GM21723 (cell line): Measurements from ENCODE around the gene SCFD2.
"Not testable (repeated sequence)": the region's sequence is repeated elsewhere in the genome, so short reads cannot be mapped to it uniquely, and the experiment has no call there.

ENCODE experiments used
- ATAC-seq: cut with Tn5 transposase; IDR thresholded peaks from one replicate; pipeline ENCODE4 v1.9.1; 2021; ENCODE audit warnings: mild to moderate bottlenecking, moderate library complexity; ENCODE audit not compliant: unreplicated experiment

Gene SCFD2

DNA sequence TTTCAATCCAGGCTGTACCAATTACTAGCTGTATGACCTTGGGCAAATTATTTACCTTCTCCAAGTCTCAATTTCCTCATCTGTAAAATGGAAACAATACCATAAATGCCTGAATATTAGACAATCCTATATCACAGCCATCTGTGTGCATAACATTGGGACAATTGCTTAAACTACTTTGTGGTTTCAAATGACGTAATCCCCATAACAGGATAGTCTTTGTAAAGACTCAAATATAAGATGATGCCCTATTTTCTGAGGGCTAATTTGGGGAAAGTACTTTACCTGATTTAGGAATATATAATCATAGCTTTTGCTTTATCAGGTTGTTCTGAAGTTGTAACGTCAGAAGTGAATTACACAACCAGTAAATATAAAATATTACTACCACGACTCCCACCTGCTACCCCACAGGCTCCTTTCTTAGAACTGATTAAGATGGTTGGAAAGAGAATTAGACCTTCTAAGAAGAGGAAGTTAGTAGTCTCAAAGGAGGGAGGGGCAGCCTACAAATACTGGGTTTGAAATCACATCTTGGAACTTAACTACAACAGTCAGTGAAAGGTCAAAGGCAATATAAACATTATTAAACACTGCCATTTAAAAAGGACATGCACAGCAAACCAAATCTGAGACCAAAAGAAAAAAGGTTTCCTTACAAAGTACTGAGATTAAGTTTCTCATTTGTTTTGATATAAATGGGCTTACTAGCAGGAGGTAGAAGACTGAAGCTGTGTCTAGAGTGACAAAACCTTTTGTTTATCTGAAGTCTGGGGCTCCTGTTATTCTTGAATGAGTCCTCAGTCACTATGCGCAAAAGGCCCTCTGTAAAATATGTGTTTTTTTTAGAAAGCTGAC, 215.0 kb downstream of the SCFD2 start:
- no peak for ATAC-seq

DNA sequence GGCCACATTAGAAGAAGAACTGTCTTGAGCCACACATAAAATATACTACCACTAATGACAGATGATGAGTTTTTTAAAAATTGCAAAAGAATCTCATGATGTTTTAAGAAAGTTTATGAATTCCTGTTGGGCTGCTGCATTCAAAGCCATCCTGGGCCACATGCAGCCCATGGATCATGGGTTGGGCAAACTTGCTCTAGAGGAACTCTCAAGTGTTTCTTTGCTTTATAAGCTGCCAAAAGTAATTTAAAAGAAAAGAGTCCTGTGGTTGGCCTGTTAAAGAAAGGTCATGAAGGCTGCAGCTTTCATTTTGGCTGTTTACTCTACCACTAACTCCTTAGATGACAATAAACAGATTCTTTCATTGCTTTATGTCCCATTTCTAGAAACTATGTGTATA, 218.2 kb downstream of the SCFD2 start:
- no peak for ATAC-seq

DNA sequence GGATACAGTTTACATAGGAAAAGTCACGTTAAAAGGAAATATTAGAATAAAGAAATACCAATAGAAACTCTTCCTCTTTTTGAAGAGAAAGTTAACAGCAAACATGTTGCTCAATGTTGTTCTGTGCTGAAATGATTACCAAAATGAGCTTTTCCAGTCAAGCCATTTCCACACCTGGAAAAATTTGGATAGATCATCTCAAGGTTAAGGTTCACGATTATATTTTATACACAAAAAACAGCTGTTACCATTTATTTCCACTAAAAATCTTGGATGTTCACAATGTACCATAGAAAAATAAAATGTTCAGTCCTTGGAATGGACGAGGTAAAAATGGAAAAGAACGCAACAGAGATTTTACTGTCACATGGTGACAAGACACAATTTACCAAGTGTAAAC, 218.7 kb downstream of the SCFD2 start:
- ATAC-seq = no peak

DNA sequence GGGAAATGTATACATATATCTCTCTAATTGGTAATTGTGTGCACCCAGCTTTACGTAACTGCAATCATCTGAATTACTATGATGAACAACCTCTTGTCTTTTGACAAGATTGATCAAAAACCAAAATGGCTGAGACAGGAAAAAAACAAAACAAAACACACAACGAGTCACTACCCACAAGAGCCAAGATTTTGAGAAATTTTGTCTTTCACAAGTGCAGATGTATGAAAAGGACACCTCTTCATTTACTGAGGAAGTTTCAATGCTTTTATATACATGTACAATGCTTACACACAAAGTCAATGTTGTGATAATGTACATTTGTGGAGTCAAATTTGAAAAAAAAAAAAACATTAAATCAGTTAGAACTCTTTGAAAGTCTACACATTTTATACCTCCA, 224.6 kb downstream of the SCFD2 start:
- no peak for ATAC-seq

DNA sequence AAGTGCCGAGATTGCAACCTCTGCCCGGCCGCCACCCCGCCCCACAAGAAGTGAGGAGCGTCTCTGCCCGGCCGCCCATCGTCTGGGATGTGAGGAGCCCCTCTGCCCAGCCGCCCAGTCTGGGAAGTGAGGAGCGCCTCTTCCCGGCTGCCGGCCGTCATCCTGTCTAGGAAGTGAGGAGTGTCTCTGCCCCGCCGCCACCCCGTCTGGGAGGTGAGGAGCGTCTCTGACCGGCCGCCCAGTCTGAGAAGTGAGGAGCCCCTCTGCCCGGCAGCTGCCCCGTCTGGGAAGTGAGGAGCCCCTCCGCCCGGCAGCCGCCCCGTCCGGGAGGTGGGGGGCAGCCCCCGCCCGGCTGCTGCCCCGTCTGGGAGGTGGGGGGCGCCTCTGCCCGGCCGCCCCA, 226.6 kb downstream of the SCFD2 start:
- ATAC-seq = not testable (repeated sequence)

DNA sequence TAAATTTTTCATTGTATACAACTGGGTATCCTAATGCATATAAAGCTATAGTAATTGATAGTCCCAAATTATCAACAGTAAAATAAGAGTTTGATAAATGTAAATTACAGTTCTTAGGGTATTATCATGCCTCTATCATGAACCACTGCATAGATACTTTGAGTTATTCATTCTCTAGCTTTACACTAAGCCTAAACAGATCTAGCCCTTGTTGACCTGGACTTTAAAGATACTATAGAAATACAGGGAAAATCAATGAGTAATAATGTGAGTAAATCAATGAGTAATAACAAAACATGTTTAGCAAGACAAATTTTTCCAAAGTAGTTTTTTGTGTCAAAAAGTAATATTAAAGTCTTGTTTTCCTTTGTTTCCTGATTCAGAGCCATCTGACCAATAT, 228.4 kb downstream of the SCFD2 start:
- ATAC-seq = no peak

DNA sequence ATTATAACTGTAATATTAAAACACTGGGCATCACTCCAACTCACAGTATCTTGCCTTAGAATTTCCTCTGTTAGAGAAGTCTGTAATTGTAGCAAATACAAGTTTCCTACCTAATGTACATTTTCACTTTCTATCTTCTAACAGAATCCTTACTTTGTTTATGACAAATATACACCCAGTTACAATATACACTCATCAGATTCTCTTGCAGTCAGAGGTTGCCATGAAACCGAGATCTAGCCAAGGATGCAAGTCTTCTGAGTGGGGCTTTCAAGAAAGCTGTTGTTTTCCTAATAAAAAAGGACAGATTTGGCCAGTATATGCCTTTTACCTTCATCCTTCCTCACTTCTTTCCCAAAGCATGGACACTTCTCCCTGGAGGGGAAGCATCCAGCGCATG, 228.9 kb downstream of the SCFD2 start:
- ATAC-seq = no peak

DNA sequence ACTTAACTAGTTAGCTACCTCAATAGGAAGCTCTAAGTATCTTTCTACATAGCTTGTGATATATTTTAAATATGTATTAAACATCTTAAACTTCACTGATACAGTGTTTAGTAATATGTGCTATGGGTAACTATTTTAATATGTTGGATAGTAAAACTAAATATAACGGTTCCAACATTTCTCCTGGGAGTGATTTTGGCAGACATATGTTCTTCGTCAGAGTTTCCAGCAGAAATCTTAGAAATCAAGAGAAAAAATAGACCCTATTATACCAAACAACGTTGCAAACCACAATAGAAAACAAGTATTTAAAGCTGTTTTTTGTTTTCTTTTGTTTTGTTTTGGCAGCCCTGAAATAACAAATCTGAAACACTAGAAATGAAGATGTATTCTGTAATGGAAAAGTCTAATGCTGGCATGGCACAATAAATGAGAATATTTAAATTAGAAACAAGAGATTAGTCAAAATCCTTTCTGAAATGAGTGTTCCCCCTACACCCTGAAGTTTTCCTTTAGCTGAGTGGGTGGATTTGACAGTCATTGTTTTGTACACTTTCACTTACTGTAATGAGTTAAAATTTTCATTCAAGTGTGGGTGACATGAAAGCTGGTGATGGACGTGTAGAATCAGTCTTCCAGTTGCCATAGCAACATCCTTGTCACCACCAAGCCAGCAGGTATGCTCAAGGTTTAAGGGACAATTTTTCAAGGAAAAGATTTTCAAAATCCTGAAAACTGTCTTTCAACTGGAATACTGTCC, 233.5 kb downstream of the SCFD2 start:
- no peak for ATAC-seq

DNA sequence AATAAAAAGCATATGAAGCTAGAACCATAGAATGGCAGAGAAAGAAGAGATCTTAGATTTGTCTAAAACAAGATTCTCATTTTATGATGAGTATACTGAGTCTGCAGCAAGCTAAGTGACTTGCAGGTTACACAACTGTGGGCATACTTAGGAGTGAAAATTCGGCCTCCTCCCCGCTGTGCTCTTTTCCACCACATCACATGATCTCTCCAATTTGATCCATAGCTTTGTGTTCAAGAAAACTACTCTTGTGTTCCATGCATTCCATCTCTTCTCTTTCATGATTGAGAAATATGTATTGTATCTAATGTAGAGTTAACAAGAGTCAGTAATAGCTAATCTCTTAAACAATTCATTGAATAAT, 234.3 kb downstream of the SCFD2 start:
- ATAC-seq = no peak

DNA sequence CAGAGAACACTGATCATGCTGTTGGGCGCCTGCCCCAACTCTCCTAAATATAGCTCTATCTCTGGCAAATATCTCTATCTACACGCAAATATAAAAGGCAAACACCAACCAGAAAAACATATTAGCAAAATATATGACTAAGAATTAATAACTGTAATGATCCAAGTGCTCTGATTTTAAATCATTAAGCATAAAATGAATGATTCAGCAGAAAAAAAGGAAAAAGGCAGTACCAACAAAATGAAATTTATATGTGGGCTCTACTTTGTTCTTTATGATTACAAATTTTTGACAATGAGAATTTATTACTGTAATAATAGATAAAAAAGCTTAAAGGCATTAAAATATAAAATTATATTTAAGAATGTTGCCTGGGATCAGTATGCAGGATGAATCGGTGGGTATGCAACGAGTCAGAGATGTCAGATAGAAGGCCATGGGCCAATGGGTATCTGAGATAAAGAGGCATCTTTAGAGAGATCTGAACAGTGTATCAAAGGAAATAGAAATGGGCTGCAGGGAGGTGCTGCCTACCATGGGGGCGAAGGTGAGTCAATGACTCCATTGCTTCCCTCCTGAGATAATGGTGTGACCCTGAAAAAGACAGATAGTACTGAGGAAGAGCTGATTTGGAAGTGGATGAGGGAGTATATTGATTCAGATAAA, 234.8 kb downstream of the SCFD2 start:
- ATAC-seq = no peak

DNA sequence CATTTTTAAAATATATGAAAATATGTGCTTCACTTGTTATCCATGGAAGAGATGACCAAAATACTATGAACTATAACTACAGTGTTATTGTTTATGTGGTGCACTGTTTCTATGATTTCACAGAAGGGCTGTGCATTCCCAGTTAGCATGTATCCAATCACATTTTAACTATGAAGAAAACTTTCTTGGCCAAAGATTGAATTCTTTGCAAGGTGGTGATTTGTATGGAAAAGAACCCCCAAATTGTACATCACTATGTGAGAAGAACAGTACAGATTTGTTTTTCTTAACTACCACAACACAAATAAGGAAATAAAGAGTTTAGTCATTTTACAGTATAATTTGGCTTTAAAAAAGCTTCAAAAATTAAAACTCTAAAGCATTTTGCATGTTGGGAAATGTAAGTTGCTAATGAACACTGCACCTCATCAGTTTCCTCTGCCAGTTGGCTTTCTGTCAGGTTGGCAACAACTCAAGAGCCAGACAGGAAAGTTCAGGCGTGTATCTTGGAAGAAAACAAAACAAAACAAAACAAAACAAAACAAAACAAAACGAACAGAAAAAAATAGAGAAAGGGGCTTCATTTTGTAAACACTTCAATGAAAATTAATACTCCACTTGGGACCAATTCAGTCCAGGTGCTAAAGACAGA, 237.0 kb downstream of the SCFD2 start:
- no peak for ATAC-seq

DNA sequence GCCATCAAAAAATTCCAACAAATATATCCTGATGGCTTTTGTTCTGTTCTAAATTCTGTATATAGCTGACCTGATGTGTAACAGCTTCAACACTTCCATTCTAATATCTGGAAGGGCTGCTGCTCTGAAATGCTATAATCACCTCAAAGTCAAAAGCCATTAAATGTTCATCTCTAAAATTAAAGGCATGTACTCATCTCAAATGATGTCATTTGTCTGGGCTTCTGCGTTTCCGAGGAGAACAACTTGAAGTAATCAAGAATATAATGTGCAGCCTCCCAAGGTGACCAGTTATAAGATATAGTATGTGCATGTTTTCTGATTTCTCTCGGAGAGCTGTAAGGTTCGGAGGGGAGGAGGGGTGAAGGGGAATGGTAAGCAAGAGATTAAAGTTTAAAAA, 237.6 kb downstream of the SCFD2 start:
- no peak for ATAC-seq

DNA sequence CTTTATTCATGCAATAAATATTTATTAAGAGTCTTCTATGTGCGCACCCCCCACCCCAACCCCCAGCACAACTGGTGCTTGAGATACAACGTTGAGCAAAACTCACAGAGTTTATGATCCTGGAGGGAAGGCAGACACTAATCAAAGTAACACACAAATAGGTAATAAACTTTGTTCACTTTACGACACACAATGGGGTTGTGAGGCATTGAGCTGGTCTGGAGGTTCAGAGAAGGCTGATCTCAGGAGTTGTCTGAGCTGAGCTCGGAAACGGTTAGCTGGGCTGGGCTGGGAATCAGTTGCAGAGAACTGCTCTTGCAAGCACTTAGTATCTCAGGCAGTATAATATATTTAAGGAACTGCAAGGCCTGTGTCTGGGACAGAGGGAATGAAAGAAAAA, 238.5 kb downstream of the SCFD2 start:
- ATAC-seq = no peak

DNA sequence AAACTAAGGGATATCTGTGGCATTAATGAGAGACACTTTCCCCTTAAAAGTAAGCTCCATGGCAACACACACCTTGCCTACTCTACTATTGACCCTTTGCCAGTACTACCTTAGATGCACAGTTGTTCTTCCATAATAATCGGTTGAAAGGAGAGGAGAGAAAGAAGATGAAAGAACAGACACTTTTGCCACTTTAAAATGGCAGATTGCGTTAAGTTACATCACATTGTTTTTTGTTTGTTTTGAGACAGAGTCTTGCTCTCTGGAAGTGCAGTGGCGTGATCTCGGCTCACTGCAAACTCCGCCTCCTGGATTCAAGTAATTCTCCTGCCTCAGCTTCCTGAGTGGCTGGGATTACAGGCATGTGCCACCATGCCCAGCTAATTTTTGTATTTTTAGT, 239.8 kb downstream of the SCFD2 start:
- no peak for ATAC-seq

DNA sequence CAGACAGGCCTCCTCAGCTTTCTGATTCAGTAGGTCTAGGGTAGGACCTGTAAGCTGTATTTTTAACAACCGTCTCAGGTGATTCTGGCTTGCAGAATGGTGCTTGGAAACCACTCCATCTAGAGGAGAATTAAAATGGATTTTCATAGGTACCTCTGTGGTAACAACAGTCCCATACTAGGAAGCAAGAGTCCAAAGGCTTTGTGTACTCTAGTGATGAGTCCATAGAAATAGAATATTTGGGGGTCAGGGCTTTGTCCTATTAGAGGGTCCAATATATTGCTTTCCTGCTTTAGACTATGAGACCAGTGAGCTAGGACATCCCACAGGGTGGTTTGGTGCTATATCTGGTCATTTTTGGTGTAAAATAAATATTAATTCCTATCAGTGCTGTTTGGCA, 242.0 kb downstream of the SCFD2 start:
- ATAC-seq = no peak

DNA sequence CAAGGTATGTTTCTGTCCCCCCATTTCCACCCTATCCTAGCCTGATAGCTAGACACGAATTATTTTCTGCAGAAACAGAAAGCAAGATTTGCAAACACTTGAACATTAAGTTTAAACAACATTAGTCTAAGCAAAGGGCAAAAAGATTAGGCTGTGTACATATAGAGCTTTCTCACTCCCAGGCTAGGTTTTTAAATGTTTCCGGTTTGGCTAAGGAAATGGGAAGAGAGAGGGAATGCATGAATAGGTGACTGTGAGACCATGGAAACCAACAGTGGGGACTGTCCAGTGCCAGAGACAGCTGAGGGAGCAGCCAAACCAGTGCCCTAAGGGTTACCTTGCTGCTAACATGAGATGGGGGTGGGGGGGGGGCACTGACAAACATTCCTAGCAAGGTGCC, 242.7 kb downstream of the SCFD2 start:
- no peak for ATAC-seq

DNA sequence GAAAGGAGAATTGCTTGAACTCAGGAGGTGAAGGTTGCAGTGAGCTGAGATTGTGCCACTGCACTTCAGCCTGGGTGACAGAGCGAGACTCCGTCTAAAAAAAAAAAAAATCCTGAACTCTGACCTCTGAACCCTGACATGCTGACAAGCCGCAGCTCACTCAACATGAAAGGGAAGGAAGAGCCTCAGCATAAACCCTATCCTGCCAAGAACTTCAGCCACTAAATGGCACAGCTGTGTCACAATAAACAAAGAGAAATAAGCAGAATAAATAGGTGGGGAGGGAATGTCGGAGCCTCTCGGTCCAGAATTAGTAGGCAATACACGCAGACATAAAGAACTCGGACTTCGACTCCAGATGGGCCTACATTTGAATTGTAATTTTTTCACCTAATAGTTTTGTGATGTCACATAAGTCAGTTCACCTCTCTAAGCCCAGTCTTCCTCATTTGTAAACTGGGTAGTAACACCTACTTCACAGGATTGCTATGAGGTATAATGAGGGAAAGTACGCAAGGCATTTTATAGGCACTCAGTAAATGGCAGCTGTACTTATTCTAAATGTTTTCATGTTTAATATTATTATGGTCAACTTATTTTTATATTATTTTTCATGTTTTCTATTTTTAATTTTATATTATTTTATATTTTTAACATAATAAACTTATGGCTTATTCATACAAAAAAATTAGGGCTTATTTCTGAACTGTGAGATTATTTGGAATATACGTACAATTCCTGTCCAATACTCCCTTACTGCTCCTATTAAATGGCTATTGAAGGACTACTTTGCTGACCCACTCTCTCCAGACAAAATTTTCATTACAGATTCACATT, 243.4 kb downstream of the SCFD2 start:
- no peak for ATAC-seq

DNA sequence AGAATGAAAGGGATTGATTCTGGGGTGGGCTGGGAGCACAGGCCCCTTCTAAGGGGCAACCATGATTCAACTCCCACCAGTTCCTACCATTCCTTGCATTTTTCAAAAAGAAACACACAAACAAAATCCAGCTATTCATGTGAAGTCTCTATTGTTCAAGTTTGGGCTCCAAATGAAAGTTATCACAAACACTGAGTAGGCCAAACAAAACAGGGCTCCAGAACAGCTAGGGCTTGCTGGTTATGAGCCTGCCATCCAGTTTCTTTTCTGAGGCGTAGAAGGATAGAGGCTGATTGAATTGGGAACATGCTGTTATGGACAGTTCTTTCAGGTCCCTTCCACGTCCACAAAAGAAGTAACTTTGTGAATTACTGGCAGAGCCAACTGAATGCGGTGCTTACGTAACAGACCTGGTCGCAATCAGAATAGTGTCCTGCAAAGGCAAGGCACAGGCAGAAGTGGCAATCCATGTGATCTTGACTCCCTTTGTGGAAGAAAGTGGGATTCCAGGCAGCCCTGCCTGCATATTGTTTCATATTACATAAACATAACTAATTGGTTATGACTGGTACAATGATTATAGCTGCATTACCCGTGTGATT, 244.5 kb downstream of the SCFD2 start:
- ATAC-seq = no peak

DNA sequence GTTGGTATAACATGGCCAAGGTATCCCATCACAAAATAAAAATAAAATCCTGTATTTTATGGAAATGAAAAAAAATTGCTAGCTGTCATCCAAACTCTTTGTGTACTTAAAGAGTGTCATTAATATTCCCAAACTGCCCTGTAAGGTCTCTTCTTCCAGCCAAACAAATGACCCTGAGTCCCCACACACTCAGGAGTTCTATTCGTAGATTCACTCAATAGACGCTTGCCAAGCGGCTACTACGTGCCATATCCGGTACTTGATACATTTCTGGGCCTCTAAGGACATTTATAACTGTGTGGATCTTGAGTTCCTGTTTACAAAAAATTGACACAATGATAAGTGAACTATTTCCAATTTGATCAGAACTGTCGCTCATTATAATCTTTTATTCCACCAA, 245.1 kb downstream of the SCFD2 start:
- ATAC-seq = no peak

DNA sequence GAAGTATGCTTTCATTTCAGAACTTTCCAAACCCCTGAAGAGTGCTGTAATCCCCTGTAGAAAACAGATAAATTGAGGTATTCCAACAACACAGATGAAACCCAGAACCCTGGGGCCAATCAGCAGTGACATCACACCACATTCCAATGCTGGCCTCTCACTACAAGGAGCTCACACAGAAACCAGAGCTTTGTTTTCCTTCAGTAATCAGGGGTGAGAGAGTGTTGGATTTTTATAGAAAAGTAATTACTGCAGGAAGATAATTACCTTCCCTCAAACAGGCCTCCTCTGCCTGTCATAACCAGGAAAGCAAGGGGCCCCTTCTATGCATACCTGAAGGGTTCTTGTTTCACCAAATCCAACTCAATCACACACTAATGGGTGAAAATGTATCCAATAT, 246.2 kb downstream of the SCFD2 start:
- no peak for ATAC-seq
